GM23338 (cell line): ENCODE measurements around the gene GNB1. TPM values are rescaled to one million over a fixed set of nuclear protein-coding genes. Genes with fewer than 3 reads are reported as not detected.

ENCODE experiments used
- ATAC-seq: fragments of 200-7000 bp; cut with Tn5 transposase; 3 replicates; pipeline ENCODE4 v1.9.1; 2020
- DNase-seq: peaks from one replicate; pipeline ENCODE4 v3.0.0-alpha.2; 2015; ENCODE audit warnings: low spot score
- H2AFZ ChIP-seq: fragments of 200-600 bp; sonication (generic); 2 replicates; pipeline ENCODE4 v1.8.0; 2016; ENCODE audit warnings: antibody characterized with exemption, mild to moderate bottlenecking, moderate library complexity
- H3F3A ChIP-seq: fragments of 200-600 bp; sonication (generic); replicated peaks from 2 replicates; pipeline ENCODE4 v1.8.0; 2017; ENCODE audit warnings: antibody characterized with exemption, mixed run types, low read depth
- H3K27ac ChIP-seq: fragments of 200-600 bp; sonication (generic); 2 replicates; pipeline ENCODE4 v1.6.1; 2016; ENCODE audit warnings: low read depth
- H3K27me3 ChIP-seq: fragments of 200-600 bp; sonication (generic); 2 replicates; pipeline ENCODE4 v1.8.0; 2016; ENCODE audit warnings: mild to moderate bottlenecking, mixed run types, moderate library complexity; ENCODE audit not compliant: insufficient read depth
- H3K36me3 ChIP-seq: fragments of 200-600 bp; sonication (generic); 2 replicates; pipeline ENCODE4 v1.8.0; 2016; ENCODE audit warnings: mild to moderate bottlenecking; ENCODE audit not compliant: insufficient read depth
- H3K4me1 ChIP-seq: fragments of 200-600 bp; sonication (generic); 2 replicates; pipeline ENCODE4 v1.8.0; 2016; ENCODE audit warnings: mild to moderate bottlenecking, moderate library complexity; ENCODE audit not compliant: insufficient read depth
- H3K4me2 ChIP-seq: fragments of 200-600 bp; sonication (generic); 2 replicates; pipeline ENCODE4 v1.7.1; 2017; ENCODE audit warnings: mixed run types
- H3K4me3 ChIP-seq: fragments of 200-600 bp; sonication (generic); 2 replicates; pipeline ENCODE4 v1.6.1; 2016; ENCODE audit warnings: mixed run types
- H3K79me2 ChIP-seq: fragments of 200-600 bp; sonication (generic); replicated peaks from 2 replicates; pipeline ENCODE4 v1.8.0; 2017; ENCODE audit warnings: mild to moderate bottlenecking; ENCODE audit not compliant: insufficient read depth
- H3K9me2 ChIP-seq: fragments of 200-600 bp; sonication (generic); 2 replicates; pipeline ENCODE4 v1.8.0; 2017; ENCODE audit not compliant: insufficient read depth
- H4K20me1 ChIP-seq: fragments of 200-600 bp; sonication (generic); replicated peaks from 2 replicates; pipeline ENCODE4 v1.8.0; 2017; ENCODE audit warnings: mild to moderate bottlenecking; ENCODE audit not compliant: insufficient read depth
- H3K27ac Mint-ChIP-seq: 2 replicates; pipeline ENCODE4 v1.8.0; 2020; ENCODE audit warnings: inconsistent platforms, mild to moderate bottlenecking, moderate library complexity, mixed read lengths
- H3K27me3 Mint-ChIP-seq: 3 replicates; pipeline ENCODE4 v1.8.0; 2022; ENCODE audit warnings: low read depth, mild to moderate bottlenecking, moderate library complexity, mixed read lengths, inconsistent platforms; ENCODE audit not compliant: insufficient read depth, poor library complexity
- H3K36me3 Mint-ChIP-seq: 3 replicates; pipeline ENCODE4 v1.8.0; 2021; ENCODE audit warnings: low read depth, mild to moderate bottlenecking, inconsistent platforms, moderate library complexity, mixed read lengths
- H3K4me1 Mint-ChIP-seq: 3 replicates; pipeline ENCODE4 v1.8.0; 2020; ENCODE audit warnings: mild to moderate bottlenecking, inconsistent platforms, mixed read lengths
- H3K4me3 Mint-ChIP-seq: 3 replicates; pipeline ENCODE4 v1.8.0; 2021; ENCODE audit warnings: moderate library complexity, mild to moderate bottlenecking, inconsistent platforms, mixed read lengths
- H3K9me3 Mint-ChIP-seq: 3 replicates; pipeline ENCODE4 v1.8.0; 2020; ENCODE audit warnings: moderate library complexity, mild to moderate bottlenecking, inconsistent platforms, mixed read lengths
- CREB1 ChIP-seq: fragments of 250-450 bp; sonication (Bioruptor Pico); IDR thresholded peaks from 2 replicates; pipeline ENCODE4 v1.5.0; 2020; ENCODE audit warnings: low read depth, mild to moderate bottlenecking, moderate library complexity
- ETS1 ChIP-seq: IDR thresholded peaks from 2 replicates; pipeline ENCODE4 v1.6.1; 2016; ENCODE audit warnings: antibody characterized with exemption
- EZH2 ChIP-seq: fragments of 200-600 bp; sonication (generic); IDR thresholded peaks from one replicate; pipeline ENCODE4 v1.8.0; 2017; ENCODE audit warnings: antibody characterized with exemption, mild to moderate bottlenecking, low read depth; ENCODE audit not compliant: unreplicated experiment
- JUNB ChIP-seq: IDR thresholded peaks from one replicate; pipeline ENCODE4 v1.6.1; 2016; ENCODE audit warnings: antibody characterized with exemption; ENCODE audit not compliant: unreplicated experiment
- NANOG ChIP-seq: IDR thresholded peaks from 2 replicates; pipeline ENCODE4 v1.6.1; 2016; ENCODE audit warnings: antibody characterized with exemption, borderline replicate concordance
- POLR2AphosphoS5 ChIP-seq: IDR thresholded peaks from 2 replicates; pipeline ENCODE4 v1.6.1; 2016; ENCODE audit warnings: antibody characterized with exemption, low read depth
- STAT1 ChIP-seq: IDR thresholded peaks from one replicate; pipeline ENCODE4 v1.6.1; 2016; ENCODE audit warnings: antibody characterized with exemption; ENCODE audit not compliant: unreplicated experiment
- ZNF331 ChIP-seq: fragments of 250-450 bp; sonication (Bioruptor Pico); IDR thresholded peaks from 2 replicates; pipeline ENCODE4 v1.5.0; 2020; ENCODE audit warnings: low read depth, mild to moderate bottlenecking, moderate library complexity
- polyA plus RNA-seq: library from polyadenylated mRNA; unstranded; fragments of >200 nt; fragmentation: Nextera tagmentation; extraction: Ambion mirVana; gene quantifications from 2 replicates; pipeline ENCODE4 v1.2.1, GENCODE V29; 2016
- total RNA-seq: library from RNA; depleted of rRNA; stranded (reverse); fragments of >200 nt; shearing (Covaris generic); gene quantifications from 2 replicates; pipeline ENCODE4 v1.2.3, GENCODE V29; 2014
- TF ChIP-seq, protein P1 (sequence below): fragments of 250-450 bp; sonication (Bioruptor Pico); IDR thresholded peaks from 2 replicates; pipeline ENCODE4 v1.5.0; 2020; ENCODE audit warnings: mild to moderate bottlenecking, moderate library complexity

The GNB1 gene
- total and polyA plus RNA-seq, 2 experiments from 2014 or later = 65.4 to 138 TPM

- DNase-seq (no peak), ATAC-seq (peak; percentile 49)
- H3K4me1 Mint-ChIP-seq = peaks cover 43% of the 10 kb centered on the region
- TF ChIP-seq EZH2 (no peak), ETS1 (no peak), NANOG (no peak), STAT1 (no peak), ZNF331 (CRISPR knock-in tag) (no peak), JUNB (no peak), POLR2AphosphoS5 (no peak), CREB1 (CRISPR knock-in tag) (no peak)
- TF ChIP-seq, protein P1, sequence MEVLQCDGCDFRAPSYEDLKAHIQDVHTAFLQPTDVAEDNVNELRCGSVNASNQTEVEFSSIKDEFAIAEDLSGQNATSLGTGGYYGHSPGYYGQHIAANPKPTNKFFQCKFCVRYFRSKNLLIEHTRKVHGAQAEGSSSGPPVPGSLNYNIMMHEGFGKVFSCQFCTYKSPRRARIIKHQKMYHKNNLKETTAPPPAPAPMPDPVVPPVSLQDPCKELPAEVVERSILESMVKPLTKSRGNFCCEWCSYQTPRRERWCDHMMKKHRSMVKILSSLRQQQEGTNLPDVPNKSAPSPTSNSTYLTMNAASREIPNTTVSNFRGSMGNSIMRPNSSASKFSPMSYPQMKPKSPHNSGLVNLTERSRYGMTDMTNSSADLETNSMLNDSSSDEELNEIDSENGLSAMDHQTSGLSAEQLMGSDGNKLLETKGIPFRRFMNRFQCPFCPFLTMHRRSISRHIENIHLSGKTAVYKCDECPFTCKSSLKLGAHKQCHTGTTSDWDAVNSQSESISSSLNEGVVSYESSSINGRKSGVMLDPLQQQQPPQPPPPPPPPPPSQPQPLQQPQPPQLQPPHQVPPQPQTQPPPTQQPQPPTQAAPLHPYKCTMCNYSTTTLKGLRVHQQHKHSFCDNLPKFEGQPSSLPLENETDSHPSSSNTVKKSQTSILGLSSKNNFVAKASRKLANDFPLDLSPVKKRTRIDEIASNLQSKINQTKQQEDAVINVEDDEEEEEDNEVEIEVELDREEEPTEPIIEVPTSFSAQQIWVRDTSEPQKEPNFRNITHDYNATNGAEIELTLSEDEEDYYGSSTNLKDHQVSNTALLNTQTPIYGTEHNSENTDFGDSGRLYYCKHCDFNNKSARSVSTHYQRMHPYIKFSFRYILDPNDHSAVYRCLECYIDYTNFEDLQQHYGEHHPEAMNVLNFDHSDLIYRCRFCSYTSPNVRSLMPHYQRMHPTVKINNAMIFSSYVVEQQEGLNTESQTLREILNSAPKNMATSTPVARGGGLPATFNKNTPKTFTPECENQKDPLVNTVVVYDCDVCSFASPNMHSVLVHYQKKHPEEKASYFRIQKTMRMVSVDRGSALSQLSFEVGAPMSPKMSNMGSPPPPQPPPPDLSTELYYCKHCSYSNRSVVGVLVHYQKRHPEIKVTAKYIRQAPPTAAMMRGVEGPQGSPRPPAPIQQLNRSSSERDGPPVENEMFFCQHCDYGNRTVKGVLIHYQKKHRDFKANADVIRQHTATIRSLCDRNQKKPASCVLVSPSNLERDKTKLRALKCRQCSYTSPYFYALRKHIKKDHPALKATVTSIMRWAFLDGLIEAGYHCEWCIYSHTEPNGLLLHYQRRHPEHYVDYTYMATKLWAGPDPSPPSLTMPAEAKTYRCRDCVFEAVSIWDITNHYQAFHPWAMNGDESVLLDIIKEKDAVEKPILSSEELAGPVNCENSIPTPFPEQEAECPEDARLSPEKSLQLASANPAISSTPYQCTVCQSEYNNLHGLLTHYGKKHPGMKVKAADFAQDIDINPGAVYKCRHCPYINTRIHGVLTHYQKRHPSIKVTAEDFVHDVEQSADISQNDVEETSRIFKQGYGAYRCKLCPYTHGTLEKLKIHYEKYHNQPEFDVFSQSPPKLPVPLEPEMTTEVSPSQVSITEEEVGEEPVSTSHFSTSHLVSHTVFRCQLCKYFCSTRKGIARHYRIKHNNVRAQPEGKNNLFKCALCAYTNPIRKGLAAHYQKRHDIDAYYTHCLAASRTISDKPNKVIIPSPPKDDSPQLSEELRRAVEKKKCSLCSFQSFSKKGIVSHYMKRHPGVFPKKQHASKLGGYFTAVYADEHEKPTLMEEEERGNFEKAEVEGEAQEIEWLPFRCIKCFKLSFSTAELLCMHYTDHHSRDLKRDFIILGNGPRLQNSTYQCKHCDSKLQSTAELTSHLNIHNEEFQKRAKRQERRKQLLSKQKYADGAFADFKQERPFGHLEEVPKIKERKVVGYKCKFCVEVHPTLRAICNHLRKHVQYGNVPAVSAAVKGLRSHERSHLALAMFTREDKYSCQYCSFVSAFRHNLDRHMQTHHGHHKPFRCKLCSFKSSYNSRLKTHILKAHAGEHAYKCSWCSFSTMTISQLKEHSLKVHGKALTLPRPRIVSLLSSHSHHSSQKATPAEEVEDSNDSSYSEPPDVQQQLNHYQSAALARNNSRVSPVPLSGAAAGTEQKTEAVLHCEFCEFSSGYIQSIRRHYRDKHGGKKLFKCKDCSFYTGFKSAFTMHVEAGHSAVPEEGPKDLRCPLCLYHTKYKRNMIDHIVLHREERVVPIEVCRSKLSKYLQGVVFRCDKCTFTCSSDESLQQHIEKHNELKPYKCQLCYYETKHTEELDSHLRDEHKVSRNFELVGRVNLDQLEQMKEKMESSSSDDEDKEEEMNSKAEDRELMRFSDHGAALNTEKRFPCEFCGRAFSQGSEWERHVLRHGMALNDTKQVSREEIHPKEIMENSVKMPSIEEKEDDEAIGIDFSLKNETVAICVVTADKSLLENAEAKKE (CRISPR knock-in tag) = no peak
- peak overlapping the region; percentile 70; the same call in 1 of the 2 replicates for H3K27ac ChIP-seq
- peaks cover 99% of the 10 kb centered on the region for H4K20me1 ChIP-seq
- H3K36me3 ChIP-seq = no peaks in the 10 kb centered on the region
- no peaks in the 10 kb centered on the region for H3K9me3 Mint-ChIP-seq
- peaks cover 6% of the 10 kb centered on the region for H3F3A ChIP-seq
- no peak overlapping the region for H3K4me3 Mint-ChIP-seq
- H3K79me2 ChIP-seq = peaks cover 100% of the 10 kb centered on the region
- H2AFZ ChIP-seq = no peak overlapping the region
- no peaks in the 10 kb centered on the region for H3K27me3 ChIP-seq
- no peaks in the 10 kb centered on the region for H3K27me3 Mint-ChIP-seq
- peaks cover 36% of the 10 kb centered on the region for H3K36me3 Mint-ChIP-seq
- no peak overlapping the region for H3K4me2 ChIP-seq
- no peaks in the 10 kb centered on the region for H3K9me2 ChIP-seq
- peak overlapping the region; percentile 76 for H3K27ac Mint-ChIP-seq
- H3K4me3 ChIP-seq = no peak overlapping the region
- H3K4me1 ChIP-seq = peaks cover 37% of the 10 kb centered on the region
Observed at GRCh38 chr1:1883092-1883873, 7.6 kb downstream of the GNB1 start.
